GM23338 (cell line): ENCODE measurements around the gene FANCC. TPM values are rescaled to one million over a fixed set of nuclear protein-coding genes. Genes with fewer than 3 reads are reported as not detected.

Experiments used
- CREB1 ChIP-seq: fragments of 250-450 bp; sonication (Bioruptor Pico); IDR thresholded peaks from 2 replicates; pipeline ENCODE4 v1.5.0; 2020; ENCODE audit warnings: low read depth, mild to moderate bottlenecking, moderate library complexity
- CTCF ChIP-seq, 2 experiments: fragments of 200-600 bp in 1 of 2; sonication (generic) in 1 of 2; conservative IDR thresholded peaks; 2 replicates each; pipeline versions ENCODE4 v1.5.1 to v1.6.1; 2016 to 2017; ENCODE audit warnings: antibody characterized with exemption in 2 of 2, low read depth in 2 of 2, mild to moderate bottlenecking in 2 of 2, moderate library complexity in 1 of 2
- EZH2 ChIP-seq: fragments of 200-600 bp; sonication (generic); IDR thresholded peaks from one replicate; pipeline ENCODE4 v1.8.0; 2017; ENCODE audit warnings: antibody characterized with exemption, mild to moderate bottlenecking, low read depth; ENCODE audit not compliant: unreplicated experiment
- EZH2phosphoT487 ChIP-seq: fragments of 200-600 bp; sonication (generic); IDR thresholded peaks from one replicate; pipeline ENCODE4 v1.8.1; 2018; ENCODE audit warnings: antibody characterized with exemption; ENCODE audit not compliant: unreplicated experiment
- JUNB ChIP-seq: IDR thresholded peaks from one replicate; pipeline ENCODE4 v1.6.1; 2016; ENCODE audit warnings: antibody characterized with exemption; ENCODE audit not compliant: unreplicated experiment
- POLR2AphosphoS5 ChIP-seq: IDR thresholded peaks from 2 replicates; pipeline ENCODE4 v1.6.1; 2016; ENCODE audit warnings: antibody characterized with exemption, low read depth
- REST ChIP-seq: IDR thresholded peaks from one replicate; pipeline ENCODE4 v1.6.1; 2018; ENCODE audit warnings: antibody characterized with exemption; ENCODE audit not compliant: unreplicated experiment
- STAT1 ChIP-seq: IDR thresholded peaks from one replicate; pipeline ENCODE4 v1.6.1; 2016; ENCODE audit warnings: antibody characterized with exemption; ENCODE audit not compliant: unreplicated experiment
- ZNF114 ChIP-seq: fragments of 250-450 bp; sonication (Bioruptor Pico); IDR thresholded peaks from 2 replicates; pipeline ENCODE4 v1.5.0; 2020; ENCODE audit warnings: mild to moderate bottlenecking, moderate library complexity
- ZNF331 ChIP-seq: fragments of 250-450 bp; sonication (Bioruptor Pico); IDR thresholded peaks from 2 replicates; pipeline ENCODE4 v1.5.0; 2020; ENCODE audit warnings: low read depth, mild to moderate bottlenecking, moderate library complexity
- polyA plus RNA-seq: library from polyadenylated mRNA; unstranded; fragments of >200 nt; fragmentation: Nextera tagmentation; extraction: Ambion mirVana; gene quantifications from 2 replicates; pipeline ENCODE4 v1.2.1, GENCODE V29; 2016
- total RNA-seq: library from RNA; depleted of rRNA; stranded (reverse); fragments of >200 nt; shearing (Covaris generic); gene quantifications from 2 replicates; pipeline ENCODE4 v1.2.3, GENCODE V29; 2014
- TF ChIP-seq, protein P1 (sequence below): fragments of 250-450 bp; sonication (Bioruptor Pico); IDR thresholded peaks from 2 replicates; pipeline ENCODE4 v1.5.0; 2020; ENCODE audit warnings: mild to moderate bottlenecking, moderate library complexity

Gene FANCC
- total and polyA plus RNA-seq, 2 experiments from 2014 or later: 7.8 to 18.1 TPM

DNA sequence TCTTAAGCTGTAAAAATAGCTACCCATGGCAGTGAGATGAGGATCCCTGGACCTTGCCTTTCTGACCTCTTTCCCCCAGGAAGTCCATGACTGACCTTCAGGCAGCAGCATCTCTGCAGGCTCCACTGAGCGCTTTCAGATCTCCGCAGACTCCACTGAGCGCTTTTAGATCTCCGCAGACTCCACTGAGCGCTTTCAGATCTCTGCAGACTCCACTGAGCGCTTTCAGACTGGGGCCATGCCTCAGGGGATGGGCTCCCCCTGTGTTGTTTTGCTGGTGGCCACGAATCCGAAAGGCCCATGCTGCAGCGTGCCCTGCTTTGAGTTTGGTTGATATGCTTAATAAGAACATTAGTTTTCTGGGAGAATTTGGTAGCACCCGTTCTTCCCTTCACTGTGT lies 254.2 kb downstream of the FANCC start (continued):
- TF ChIP-seq, protein P1, sequence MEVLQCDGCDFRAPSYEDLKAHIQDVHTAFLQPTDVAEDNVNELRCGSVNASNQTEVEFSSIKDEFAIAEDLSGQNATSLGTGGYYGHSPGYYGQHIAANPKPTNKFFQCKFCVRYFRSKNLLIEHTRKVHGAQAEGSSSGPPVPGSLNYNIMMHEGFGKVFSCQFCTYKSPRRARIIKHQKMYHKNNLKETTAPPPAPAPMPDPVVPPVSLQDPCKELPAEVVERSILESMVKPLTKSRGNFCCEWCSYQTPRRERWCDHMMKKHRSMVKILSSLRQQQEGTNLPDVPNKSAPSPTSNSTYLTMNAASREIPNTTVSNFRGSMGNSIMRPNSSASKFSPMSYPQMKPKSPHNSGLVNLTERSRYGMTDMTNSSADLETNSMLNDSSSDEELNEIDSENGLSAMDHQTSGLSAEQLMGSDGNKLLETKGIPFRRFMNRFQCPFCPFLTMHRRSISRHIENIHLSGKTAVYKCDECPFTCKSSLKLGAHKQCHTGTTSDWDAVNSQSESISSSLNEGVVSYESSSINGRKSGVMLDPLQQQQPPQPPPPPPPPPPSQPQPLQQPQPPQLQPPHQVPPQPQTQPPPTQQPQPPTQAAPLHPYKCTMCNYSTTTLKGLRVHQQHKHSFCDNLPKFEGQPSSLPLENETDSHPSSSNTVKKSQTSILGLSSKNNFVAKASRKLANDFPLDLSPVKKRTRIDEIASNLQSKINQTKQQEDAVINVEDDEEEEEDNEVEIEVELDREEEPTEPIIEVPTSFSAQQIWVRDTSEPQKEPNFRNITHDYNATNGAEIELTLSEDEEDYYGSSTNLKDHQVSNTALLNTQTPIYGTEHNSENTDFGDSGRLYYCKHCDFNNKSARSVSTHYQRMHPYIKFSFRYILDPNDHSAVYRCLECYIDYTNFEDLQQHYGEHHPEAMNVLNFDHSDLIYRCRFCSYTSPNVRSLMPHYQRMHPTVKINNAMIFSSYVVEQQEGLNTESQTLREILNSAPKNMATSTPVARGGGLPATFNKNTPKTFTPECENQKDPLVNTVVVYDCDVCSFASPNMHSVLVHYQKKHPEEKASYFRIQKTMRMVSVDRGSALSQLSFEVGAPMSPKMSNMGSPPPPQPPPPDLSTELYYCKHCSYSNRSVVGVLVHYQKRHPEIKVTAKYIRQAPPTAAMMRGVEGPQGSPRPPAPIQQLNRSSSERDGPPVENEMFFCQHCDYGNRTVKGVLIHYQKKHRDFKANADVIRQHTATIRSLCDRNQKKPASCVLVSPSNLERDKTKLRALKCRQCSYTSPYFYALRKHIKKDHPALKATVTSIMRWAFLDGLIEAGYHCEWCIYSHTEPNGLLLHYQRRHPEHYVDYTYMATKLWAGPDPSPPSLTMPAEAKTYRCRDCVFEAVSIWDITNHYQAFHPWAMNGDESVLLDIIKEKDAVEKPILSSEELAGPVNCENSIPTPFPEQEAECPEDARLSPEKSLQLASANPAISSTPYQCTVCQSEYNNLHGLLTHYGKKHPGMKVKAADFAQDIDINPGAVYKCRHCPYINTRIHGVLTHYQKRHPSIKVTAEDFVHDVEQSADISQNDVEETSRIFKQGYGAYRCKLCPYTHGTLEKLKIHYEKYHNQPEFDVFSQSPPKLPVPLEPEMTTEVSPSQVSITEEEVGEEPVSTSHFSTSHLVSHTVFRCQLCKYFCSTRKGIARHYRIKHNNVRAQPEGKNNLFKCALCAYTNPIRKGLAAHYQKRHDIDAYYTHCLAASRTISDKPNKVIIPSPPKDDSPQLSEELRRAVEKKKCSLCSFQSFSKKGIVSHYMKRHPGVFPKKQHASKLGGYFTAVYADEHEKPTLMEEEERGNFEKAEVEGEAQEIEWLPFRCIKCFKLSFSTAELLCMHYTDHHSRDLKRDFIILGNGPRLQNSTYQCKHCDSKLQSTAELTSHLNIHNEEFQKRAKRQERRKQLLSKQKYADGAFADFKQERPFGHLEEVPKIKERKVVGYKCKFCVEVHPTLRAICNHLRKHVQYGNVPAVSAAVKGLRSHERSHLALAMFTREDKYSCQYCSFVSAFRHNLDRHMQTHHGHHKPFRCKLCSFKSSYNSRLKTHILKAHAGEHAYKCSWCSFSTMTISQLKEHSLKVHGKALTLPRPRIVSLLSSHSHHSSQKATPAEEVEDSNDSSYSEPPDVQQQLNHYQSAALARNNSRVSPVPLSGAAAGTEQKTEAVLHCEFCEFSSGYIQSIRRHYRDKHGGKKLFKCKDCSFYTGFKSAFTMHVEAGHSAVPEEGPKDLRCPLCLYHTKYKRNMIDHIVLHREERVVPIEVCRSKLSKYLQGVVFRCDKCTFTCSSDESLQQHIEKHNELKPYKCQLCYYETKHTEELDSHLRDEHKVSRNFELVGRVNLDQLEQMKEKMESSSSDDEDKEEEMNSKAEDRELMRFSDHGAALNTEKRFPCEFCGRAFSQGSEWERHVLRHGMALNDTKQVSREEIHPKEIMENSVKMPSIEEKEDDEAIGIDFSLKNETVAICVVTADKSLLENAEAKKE: no peak
- no peak for TF ChIP-seq CREB1 (CRISPR knock-in tag)
- no peak for TF ChIP-seq REST
- no peak for TF ChIP-seq EZH2phosphoT487
- TF ChIP-seq CTCF (conservative IDR thresholded peaks at IDR 0.05; ENCODE audit: low read depth in 2 of 2): no peak
- no peak for TF ChIP-seq STAT1
- no peak for TF ChIP-seq JUNB
- no peak for TF ChIP-seq ZNF114 (CRISPR knock-in tag)
- no peak for TF ChIP-seq ZNF331 (CRISPR knock-in tag)
- no peak for TF ChIP-seq EZH2
- TF ChIP-seq POLR2AphosphoS5: no peak
